Measurements from ENCODE around the gene QRFP. TPM values are rescaled to one million over a fixed set of nuclear protein-coding genes. Genes with fewer than 3 reads are reported as not detected.

Gene QRFP
- polyA plus RNA-seq, 3 donors, result 0.40 to 0.58 (median 0.56) TPM

- DNase-seq, result no peak
These were observed 8.7 kb upstream of the QRFP start for GRCh38 chr9:130905125-130905901.

DNA sequence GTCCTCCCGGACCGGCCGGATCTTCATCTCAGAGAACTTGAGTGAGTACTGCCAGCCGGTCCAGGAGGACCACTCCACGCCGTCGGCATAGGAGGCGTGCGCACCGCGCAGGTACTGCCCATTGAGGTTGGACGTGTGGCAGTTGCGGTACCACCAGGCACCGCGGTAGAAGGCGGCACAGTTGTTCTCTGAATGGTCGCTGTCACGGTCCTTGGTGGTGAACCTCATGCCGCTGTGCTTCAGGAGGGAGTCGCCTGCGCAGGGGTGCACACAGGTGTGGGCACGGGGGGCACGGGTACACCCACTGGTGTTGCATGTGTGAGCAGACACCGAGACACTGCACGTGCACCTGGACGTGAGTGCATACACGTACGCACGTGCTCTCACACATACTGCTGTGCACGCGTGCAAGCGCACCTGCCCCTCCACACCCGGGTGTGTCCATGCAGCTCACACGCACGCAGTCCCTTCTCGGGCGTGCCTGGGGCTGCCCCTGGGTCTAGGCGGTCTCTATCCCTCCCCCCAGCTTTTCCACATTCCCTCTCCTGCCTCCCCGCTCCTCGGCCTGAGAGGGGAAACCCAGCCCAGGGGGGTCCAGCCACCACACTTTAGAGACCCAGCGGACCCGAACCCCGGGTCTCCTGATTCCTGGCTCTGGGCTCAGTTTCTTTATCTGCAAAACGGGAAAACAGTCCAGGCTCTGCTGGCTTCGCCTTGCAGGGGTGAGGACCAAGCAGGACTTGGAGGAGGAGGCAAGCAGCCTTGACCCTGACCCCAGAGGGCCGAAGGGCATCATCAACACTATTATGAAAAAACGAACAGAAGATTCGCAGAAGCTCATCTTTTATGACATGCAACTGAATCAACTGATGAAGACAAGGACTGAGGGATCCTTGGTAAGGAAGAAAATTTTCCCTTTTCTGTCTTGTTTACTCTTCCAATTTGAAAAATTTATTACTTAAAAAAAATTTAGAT is 7.7 kb upstream of the QRFP start:
- DNase-seq, result no peak

GRCh38 chr9:130903194-130904069 is 6.8 kb upstream of the QRFP start:
- no peak for DNase-seq

DNA sequence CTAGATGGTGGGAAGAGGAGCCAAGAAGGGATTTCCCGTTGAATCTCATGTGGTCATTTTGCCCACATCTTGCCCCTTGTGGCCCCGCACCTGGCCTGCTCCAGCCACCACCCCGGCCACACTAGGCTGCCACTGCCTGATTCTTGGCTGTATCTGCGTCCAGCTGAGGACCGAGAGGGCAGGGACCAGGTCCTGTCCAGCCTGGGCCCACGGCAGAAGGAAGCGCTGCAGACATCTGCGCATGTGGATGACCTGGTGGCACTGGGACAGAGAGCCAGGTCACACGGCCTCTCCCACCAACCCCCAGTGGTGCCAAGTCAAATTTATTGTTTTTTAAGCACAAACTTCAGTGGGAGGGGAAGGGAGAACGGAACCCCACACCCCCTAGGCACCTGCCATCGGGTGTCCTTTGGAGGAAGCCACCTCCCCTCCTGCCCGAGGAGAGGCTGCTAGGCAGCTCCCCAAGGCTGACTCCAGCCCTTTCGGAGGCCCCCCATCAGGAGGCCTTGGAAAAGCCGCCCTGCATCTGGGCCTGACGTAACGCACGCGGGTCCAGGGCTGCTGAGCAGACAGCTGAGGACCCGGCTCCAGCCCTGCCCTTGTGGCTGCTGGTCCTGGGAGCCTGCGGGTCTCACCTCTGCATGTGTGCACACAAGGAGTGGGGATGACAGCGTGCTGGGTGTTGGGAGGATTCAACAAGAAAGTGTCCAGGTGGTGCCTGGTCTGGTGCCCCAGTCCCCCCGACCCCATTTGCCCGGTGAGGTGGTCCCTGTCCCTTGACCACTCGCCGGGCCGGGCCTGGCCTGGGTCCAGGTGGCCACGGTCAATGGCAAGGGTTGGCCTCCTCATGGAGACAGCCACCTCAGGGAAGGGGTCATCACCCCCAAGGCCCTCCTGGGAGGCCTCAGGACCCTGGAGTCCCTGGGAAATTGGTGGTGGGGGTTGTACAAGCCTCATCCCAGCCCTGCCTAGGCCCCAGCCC is 5.9 kb upstream of the QRFP start:
- no peak for DNase-seq

DNA sequence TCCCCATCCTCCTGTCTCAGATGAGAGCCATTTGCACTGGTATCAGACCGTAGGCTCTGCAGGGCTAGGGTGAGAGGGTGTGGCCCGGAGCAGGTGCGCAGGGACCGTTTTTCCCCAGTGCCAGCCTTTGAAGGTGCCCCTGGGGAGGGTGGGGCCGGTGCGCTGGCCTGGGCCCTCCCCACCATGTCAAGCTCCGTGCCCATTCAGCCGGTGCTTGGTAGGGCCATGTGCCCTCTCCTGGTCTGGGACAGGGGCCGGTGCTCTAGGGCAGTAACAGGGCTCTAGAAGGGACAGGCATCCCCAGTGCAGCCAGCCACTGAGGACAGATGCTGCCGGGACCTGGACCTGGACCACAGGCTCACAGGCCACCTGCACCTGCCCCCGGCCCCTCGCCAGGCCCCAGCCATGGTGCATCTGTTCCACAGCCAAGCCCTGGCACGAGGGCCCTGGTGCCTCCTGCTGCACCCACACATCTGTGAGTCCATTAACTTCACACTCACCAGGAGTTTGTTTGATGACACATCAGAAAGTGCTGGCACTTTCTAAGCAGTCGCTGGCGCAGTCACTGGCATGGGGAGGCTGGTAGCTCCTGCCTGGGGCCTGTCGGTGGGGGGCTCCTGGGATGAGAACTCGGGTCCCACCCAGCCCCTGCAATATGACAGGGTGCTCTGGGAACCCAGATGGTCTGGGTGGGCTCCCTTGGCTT is 5.0 kb upstream of the QRFP start:
- no peak for DNase-seq

DNA sequence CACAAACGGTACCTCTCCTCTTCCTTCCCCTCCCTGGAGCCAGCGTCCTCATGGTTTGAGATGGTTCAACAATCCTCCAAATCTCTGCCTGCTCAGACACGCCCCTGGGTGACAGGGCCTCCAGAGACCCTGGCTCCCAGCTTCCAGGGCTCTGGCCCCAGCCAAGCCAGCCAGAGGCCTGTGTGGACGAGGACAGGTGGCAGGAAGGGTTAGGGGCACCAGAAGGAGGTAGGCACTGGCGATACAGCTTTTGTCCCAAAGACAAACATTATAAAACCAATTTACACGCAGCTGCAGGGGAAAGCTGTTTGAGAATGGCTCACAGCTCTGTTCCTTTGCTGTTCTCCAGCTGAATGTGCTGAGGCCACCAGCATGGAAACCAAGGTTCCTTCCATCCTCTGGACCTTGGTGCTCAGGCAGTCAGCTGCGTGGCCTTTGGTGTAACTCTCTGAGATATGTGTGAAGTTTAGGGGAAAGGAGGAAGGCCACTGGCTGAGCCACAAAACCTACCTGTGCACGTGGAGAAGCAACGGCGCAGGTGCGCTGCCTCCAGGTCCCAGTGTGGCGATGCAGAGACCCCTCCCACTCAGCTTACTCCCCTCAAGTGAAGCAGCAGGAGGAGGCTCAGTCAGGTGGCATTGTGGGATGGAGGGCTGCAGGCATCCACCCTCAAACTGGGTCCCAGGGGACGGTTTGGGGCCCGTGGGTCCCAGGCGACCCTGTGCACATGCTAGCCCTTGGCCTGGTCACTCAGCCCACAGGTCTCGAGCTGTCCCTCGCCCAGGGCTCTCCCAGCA is 4.3 kb upstream of the QRFP start:
- DNase-seq, result no peak

DNA sequence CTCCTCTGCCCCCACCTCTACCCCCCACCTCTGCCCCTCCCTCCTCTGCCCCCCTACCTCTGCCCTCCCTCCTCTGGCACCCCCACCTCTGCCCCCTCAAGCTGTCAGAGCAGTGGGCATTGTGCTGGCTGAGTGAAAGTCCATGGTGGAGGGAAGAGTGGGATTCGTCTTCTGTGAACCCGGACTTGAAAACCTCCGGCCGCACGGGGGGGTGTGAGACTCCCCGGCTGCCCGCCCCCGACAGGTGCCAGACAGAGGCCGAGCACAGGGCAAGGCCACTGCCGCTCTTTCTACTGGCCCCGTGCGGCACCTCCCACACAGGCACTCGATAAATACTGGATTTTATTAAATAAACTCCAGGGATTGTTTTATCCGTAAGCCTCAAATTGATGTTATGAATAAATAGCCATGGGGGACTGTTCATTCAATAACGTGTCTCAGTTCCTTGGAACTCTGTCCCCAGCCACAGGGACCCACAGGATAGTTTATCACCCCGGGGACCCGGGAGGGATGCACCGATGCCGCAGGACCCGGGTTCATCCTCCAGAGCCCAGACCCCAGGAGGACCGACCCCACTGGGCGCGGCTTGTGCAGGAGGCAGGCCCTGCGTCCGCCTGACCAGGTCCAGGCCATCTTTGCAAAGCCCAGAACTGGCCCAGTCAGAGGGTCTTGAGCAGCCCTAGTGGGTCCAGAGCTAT is 2.6 kb upstream of the QRFP start:
- DNase-seq, result no peak

- DNase-seq, result no peak
These were observed 1.9 kb upstream of the QRFP start for GRCh38 chr9:130898552-130898852.

- no peak for DNase-seq
These were observed 1.4 kb upstream of the QRFP start for GRCh38 chr9:130897848-130898551.

DNA sequence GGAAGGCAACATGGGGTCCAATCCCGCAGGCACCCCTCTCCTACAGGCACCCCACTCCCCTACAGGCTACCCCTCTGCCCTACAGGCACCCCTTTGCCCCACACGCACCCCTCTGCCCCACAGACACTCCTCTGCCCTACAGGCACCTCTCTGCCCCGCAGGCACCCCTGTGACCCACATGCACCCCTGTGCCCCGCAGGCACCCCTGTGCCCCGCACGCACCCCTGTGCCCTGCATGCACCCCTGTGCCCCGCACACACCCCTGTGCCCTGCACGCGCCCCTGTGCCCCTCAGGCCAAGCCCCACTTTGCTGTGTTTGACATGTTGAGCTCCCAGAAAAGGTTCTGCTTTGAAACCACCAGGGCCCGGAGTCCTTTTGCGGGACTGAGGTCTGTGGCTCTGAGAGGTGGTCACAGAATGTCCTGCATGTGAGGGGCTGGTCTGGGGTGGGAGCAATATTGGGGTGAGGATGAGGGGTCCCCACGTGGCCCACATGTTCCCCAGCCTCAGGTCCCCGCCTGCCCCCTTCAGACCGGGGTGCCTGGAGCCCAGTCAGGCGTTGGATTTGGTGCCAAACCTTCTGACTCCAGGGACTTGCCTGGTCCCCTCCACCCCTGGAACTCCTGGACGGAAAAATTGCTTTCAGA is 616 bp upstream of the QRFP start:
- no peak for DNase-seq

GRCh38 chr9:130895481-130896232 is 955 bp downstream of the QRFP start:
- DNase-seq, result no peak

DNA sequence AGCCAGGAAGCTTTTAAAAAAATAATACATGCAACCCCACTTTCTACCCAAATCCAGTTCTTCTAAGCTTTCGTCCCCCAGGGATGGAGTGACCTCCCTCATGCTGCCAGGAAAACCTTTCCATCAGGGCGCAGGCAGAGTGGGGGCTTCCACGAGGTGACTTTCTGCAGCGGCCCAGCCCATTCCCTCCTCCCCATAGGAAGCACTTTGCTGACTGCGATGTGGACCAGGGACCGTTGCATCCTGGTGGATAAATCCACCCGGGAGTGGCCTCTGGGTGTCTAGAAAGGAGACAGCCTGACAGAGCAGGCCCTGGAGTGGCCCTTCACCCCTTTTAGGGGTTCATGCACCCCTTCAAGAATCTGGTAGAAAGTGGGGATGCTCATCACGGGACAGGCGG is 1.6 kb downstream of the QRFP start:
- DNase-seq, result no peak

DNA sequence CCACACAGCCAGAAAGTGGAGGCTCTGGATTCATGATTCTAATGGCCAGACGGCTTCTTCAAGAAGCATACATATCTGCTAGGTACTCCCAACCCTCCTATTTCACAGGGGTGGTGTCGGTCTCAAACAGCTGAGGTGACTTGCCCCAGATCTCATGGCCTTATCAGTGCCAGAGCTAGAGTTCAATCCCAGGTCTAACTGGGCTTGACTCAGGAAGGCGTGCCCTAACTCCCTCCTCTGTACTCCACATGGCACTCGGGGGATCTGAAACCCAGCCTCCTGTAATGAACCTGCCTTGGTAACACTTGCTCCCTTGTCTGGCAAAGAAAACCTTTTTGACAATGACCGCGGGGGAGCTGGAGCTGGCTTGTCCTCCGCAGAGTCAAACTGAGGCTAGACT is 2.1 kb downstream of the QRFP start:
- DNase-seq, result no peak

- no peak for DNase-seq
These were observed 3.1 kb downstream of the QRFP start for GRCh38 chr9:130893341-130894101.

- no peak for DNase-seq
These were observed 3.9 kb downstream of the QRFP start for GRCh38 chr9:130892477-130893304.
